Measurements from ENCODE around the gene ZFC3H1. TPM values are rescaled to one million over a fixed set of nuclear protein-coding genes. Genes with fewer than 3 reads are reported as not detected.

Gene ZFC3H1
- total and polyA plus RNA-seq, 9 of the 15 experiments (the other 6 are each of a cell fraction or from before 2014, with no cell fraction given): 14.8 to 80.5 (median 22.1) TPM

- TF ChIP-seq CCNT2 (IDR thresholded peaks at IDR 0.05; ENCODE audit: borderline replicate concordance, extremely low read depth, insufficient read length, low read depth, low read length) (no peak), DEAF1 (CRISPR knock-in tag; IDR thresholded peaks at IDR 0.05) (no peak), ZNF584 (CRISPR knock-in tag; IDR thresholded peaks at IDR 0.05; ENCODE audit: low read depth) (no peak), NCOR1 (IDR thresholded peaks at IDR 0.05) (no peak), ZNF407 (IDR thresholded peaks at IDR 0.05; ENCODE audit: low read depth) (peak; percentile 74), SIN3A (IDR thresholded peaks at IDR 0.05; ENCODE audit: borderline replicate concordance in 2 of 2, control insufficient read depth in 1 of 2, low read depth in 2 of 2, low read length in 2 of 2) (peak in 1 of 2 experiments; percentile 41; a peak in 2 of 4 replicates), FIP1L1 (IDR thresholded peaks at IDR 0.05; ENCODE audit: low read depth, low read length, poor library complexity, severe bottlenecking) (no peak), MAFK (IDR thresholded peaks at IDR 0.05; ENCODE audit: low read length) (no peak), ATF4 (CRISPR knock-in tag; IDR thresholded peaks at IDR 0.05) (no peak)
- TF ChIP-seq, protein P1, sequence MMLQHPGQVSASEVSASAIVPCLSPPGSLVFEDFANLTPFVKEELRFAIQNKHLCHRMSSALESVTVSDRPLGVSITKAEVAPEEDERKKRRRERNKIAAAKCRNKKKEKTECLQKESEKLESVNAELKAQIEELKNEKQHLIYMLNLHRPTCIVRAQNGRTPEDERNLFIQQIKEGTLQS (IDR thresholded peaks at IDR 0.05): no peak
- TF ChIP-seq, protein P1 (CRISPR knock-in tag; conservative IDR thresholded peaks at IDR 0.05): no peak
- TF ChIP-seq, protein P2, sequence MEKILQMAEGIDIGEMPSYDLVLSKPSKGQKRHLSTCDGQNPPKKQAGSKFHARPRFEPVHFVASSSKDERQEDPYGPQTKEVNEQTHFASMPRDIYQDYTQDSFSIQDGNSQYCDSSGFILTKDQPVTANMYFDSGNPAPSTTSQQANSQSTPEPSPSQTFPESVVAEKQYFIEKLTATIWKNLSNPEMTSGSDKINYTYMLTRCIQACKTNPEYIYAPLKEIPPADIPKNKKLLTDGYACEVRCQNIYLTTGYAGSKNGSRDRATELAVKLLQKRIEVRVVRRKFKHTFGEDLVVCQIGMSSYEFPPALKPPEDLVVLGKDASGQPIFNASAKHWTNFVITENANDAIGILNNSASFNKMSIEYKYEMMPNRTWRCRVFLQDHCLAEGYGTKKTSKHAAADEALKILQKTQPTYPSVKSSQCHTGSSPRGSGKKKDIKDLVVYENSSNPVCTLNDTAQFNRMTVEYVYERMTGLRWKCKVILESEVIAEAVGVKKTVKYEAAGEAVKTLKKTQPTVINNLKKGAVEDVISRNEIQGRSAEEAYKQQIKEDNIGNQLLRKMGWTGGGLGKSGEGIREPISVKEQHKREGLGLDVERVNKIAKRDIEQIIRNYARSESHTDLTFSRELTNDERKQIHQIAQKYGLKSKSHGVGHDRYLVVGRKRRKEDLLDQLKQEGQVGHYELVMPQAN (IDR thresholded peaks at IDR 0.05; ENCODE audit: borderline replicate concordance): no peak; the same call in 1 of the 2 replicates
Measured at GRCh38 chr12:71662849-71663560, 643 bp downstream of the ZFC3H1 start (continued).

Data from K562 (cell line).